ENCODE measurements around the gene CCDC7.

The CCDC7 gene

DNA sequence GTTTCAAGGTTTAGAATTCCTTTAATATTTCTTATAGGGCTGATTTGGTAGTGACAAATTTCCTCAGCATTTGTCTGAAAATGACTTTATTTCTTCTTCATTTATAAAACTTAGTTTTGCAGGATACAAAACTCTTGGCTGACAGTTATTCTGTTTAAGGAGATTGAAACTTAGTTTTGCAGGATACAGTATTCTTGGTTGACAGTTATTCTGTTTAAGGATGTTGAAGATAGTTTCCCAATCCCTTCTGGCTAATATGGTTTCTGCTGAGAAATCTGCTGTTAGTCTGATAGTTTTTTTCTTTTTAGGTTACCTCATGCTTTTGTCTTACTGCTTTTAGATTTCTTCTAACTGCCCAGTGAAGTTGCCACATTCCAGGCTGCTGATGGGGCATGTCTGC lies 325.3 kb downstream of the CCDC7 start:
- DNase-seq (ENCODE audit: low read depth), result no peak
- TF ChIP-seq, protein P1, sequence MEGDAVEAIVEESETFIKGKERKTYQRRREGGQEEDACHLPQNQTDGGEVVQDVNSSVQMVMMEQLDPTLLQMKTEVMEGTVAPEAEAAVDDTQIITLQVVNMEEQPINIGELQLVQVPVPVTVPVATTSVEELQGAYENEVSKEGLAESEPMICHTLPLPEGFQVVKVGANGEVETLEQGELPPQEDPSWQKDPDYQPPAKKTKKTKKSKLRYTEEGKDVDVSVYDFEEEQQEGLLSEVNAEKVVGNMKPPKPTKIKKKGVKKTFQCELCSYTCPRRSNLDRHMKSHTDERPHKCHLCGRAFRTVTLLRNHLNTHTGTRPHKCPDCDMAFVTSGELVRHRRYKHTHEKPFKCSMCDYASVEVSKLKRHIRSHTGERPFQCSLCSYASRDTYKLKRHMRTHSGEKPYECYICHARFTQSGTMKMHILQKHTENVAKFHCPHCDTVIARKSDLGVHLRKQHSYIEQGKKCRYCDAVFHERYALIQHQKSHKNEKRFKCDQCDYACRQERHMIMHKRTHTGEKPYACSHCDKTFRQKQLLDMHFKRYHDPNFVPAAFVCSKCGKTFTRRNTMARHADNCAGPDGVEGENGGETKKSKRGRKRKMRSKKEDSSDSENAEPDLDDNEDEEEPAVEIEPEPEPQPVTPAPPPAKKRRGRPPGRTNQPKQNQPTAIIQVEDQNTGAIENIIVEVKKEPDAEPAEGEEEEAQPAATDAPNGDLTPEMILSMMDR (IDR thresholded peaks at IDR 0.05; ENCODE audit: insufficient read depth, low read depth, low read length, missing control alignments), result no peak
- H3K4me3 ChIP-seq (ENCODE audit: low read depth, low read length), result no peak overlapping the region

DNA sequence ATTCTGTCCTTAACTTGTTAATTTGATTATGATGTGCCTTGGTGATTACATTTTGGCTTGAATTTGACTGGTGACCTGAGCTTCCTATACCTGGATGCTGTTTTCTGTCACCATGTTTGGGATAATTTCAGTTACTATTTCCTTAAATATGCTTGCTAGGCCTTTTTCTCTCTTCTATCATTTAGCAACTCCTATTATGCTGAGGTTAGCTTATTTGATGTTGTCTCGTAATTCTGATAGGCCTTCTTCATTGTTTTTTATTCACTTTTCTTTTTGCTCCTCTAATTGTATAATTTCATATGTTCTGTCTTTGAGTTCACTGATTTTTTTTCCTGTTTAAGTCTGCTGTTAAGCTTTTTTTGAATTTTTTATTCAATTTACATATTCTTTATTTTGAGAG lies 327.2 kb downstream of the CCDC7 start:
- TF ChIP-seq, protein P1 (IDR thresholded peaks at IDR 0.05; ENCODE audit: insufficient read depth, low read depth, low read length, missing control alignments), result no peak
- DNase-seq (ENCODE audit: low read depth), result no peak
- H3K4me3 ChIP-seq (ENCODE audit: low read depth, low read length), result no peak overlapping the region

DNA sequence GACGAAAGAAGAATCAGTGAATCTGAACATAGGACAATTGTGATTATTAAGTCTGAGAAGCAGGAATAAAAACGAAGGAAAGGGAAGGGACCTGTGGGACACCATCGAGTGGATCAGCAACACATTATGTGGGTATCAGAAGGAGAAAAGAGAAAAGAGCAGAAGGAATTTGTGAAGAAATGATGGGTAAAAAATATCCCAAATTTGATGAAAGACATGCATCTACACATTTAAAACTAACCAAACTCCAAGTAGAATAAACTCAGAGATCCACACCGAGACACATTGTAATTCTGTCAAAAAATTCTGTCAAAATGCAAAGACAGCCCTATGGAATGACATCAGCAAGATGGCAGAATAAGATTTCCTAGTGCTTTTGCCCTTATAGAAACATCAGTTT lies 341.0 kb downstream of the CCDC7 start:
- TF ChIP-seq, protein P1 (IDR thresholded peaks at IDR 0.05; ENCODE audit: insufficient read depth, low read depth, low read length, missing control alignments), result no peak
- no peak for DNase-seq (ENCODE audit: low read depth)

DNA sequence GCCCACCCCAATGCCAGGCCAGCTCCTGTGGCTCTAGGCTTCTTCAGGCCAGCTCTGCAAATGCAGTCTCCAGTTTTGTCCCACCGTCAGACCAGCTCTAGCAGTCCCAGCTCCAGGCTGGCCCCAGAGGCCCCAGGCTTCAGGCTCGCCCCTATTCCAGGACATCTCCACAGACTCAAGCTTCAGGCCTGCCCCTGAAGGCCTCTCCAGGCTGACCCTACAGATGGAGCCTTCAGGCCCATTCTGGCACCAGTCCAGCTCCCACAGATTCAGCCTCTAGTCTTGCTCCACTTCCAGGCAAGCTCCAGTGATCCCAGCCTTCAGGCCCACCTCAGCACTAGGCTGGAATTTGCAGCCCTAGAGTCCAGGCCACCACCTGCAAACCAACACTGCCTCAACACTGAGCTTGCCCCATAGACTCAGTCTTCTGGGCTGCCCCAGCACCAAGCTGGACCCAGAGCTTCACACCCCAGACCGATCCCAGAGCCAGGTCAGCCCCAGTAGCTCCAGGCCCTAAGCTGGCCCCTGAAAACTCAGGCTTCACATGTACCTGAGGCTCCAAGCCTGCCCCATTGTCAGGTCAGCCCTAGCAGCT lies 341.8 kb downstream of the CCDC7 start:
- H3K4me3 ChIP-seq (ENCODE audit: low read depth, low read length), result no peak overlapping the region
- DNase-seq (ENCODE audit: low read depth), result no peak
- TF ChIP-seq, protein P1 (IDR thresholded peaks at IDR 0.05; ENCODE audit: insufficient read depth, low read depth, low read length, missing control alignments), result no peak

More for the DNA sequence above, 341.0 kb downstream of the CCDC7 start:
- H3K4me3 ChIP-seq (ENCODE audit: low read depth, low read length), result no peak overlapping the region

DNA sequence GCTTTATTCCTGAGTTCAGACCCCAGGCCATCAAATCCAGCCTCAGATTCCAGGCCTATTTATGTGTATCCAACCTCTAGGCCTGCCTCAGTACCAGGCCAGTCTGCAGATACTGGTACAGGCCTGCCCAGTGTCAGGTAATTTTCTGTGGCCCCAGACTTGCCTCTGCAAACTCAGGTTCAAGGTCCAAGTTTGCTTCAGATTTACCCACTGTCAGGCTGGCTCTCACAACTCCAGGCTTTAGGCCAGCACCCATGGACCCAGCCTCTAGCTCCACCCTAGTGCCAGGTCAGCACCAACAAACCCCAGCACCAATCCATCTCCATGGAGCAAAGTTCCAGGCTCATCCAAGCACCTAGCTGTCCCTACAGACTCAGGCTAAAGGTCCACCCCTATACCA lies 342.4 kb downstream of the CCDC7 start:
- DNase-seq (ENCODE audit: low read depth), result no peak
- no peak overlapping the region for H3K4me3 ChIP-seq (ENCODE audit: low read depth, low read length)
- TF ChIP-seq, protein P1 (IDR thresholded peaks at IDR 0.05; ENCODE audit: insufficient read depth, low read depth, low read length, missing control alignments), result no peak

DNA sequence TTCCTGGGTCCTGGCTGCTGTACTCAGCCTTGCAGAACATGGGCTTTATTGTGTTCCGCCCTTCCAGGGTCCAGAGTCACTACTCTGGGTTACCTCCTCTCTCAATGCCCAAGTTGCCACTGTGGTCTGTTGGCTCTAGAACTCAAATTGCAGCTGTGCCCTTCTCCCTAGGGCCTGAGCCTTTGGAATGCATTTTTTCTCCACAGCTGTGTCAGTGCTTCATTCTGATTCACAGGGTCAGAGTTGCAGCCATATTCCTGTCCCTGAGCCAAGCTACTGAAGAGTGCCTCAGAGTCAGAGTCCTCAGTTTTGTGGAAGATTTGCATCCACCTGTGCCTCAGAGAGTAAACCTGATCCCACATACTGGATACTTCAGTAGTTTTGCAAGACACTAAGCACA lies 344.5 kb downstream of the CCDC7 start:
- H3K4me3 ChIP-seq (ENCODE audit: low read depth, low read length), result no peak overlapping the region
- TF ChIP-seq, protein P1 (IDR thresholded peaks at IDR 0.05; ENCODE audit: insufficient read depth, low read depth, low read length, missing control alignments), result no peak
- DNase-seq (ENCODE audit: low read depth), result no peak

DNA sequence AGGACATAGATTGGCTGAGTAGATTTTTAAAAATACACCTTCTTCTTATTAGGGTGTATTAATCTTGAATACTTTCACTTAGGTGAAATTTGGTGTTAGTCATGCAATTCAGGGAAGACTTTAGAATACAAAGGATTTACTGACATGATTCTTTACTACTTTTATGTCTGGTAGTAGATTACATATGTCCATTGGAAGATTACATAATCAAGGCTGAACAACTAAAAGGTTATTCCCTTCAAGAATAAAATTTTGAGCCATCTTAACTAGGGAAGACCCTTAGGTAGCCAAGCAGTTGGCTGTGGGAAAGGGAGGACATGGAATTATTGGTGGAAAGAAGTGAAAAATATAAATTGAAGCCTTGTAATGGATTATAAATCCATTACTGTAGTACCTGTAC lies 347.1 kb downstream of the CCDC7 start:
- H3K4me3 ChIP-seq (ENCODE audit: low read depth, low read length), result no peak overlapping the region
- TF ChIP-seq, protein P1 (IDR thresholded peaks at IDR 0.05; ENCODE audit: insufficient read depth, low read depth, low read length, missing control alignments), result no peak
- no peak for DNase-seq (ENCODE audit: low read depth)
